Transverse colon (tissue), 4 donors: ENCODE results near the gene FOCAD. TPM values are rescaled to one million over a fixed set of nuclear protein-coding genes. Genes with fewer than 3 reads are reported as not detected.

Experiments used
- DNase-seq: peaks from one replicate; pipeline ENCODE4 v3.0.0-alpha.2; 2019
- H3K27ac ChIP-seq, 4 donors: fragments of 200-600 bp; sonication (generic); 2 replicates each; pipeline ENCODE4 v1.5.1; 2016 to 2018; ENCODE audit warnings: inconsistent platforms in 4 of 4
- H3K27me3 ChIP-seq: fragments of 200-600 bp; sonication (generic); 2 replicates; pipeline ENCODE4 v1.5.1; 2017; ENCODE audit warnings: inconsistent platforms
- H3K36me3 ChIP-seq, 4 donors: fragments of 200-600 bp; sonication (generic); 2 replicates each; pipeline ENCODE4 v1.5.1; 2017 to 2019; ENCODE audit warnings: inconsistent platforms in 4 of 4
- H3K4me1 ChIP-seq, 4 donors: fragments of 200-600 bp; sonication (generic); 2 replicates each; pipeline ENCODE4 v1.5.1; 2017 to 2020; ENCODE audit warnings: inconsistent platforms in 4 of 4
- H3K4me3 ChIP-seq, 4 donors: fragments of 200-600 bp; sonication (generic); 1 replicate in 1 of 4; 2 replicates in 3 of 4; pipeline versions ENCODE4 v1.5.1 to v1.6.1; 2017 to 2019; ENCODE audit warnings: inconsistent platforms in 4 of 4
- H3K9me3 ChIP-seq, 2 donors: fragments of 200-600 bp; sonication (generic); 2 replicates each; pipeline ENCODE4 v1.5.1; 2017 to 2019; ENCODE audit warnings: inconsistent platforms in 2 of 2
- EP300 ChIP-seq: sonication (generic); formaldehyde crosslinking; IDR thresholded peaks from one replicate; pipeline ENCODE4 v1.6.1; 2017; ENCODE audit warnings: antibody characterized with exemption, low read depth
- POLR2A ChIP-seq: fragments of 450-650 bp; IDR thresholded peaks from one replicate; pipeline ENCODE4 v1.6.1; 2016; ENCODE audit warnings: antibody characterized with exemption, mild to moderate bottlenecking, moderate library complexity
- POLR2AphosphoS5 ChIP-seq, 3 donors: sonication (generic); formaldehyde crosslinking; IDR thresholded peaks; one replicate each; pipeline ENCODE4 v1.6.1; 2016; ENCODE audit warnings: antibody characterized with exemption in 3 of 3
- WGBS, 2 donors: methylation state at CpG; one replicate each; pipeline ENCODE4 v1.1.5; 2018; ENCODE audit warnings: low coverage in 1 of 2; 5-methylcytosine and 5-hydroxymethylcytosine counted together
- in situ Hi-C, 4 donors: fragments of 200-750 bp; cut with MboI; loops; one replicate each; pipeline versions ENCODE4 v1.15.0 to v1.15.1; 2017; ENCODE audit warnings: low sequenced_read_pairs in 3 of 4, low pct_ligation_motif_present in 1 of 4, low pct_unique_long_range_greater_than_20kb in 1 of 4
- intact Hi-C: fragments of 100-400 bp; cut with DNase I; formaldehyde crosslinking; loops from one replicate; pipeline ENCODE4 v1.15.1; 2023; ENCODE audit warnings: low total_unique reads
- total RNA-seq, 4 donors: library from RNA; depleted of rRNA; stranded (reverse); fragments of >200 nt; gene quantifications; one replicate each; pipeline ENCODE4 v1.1.0, GENCODE V29; 2016
- TF ChIP-seq, protein P1 (sequence below), 5 experiments: fragments of 200-600 bp in 3 of 5; fragments of 450-650 bp in 2 of 5; sonication (generic) in 3 of 5; IDR thresholded peaks; 1 replicate in 2 of 5; 2 replicates in 3 of 5; pipeline ENCODE4 v1.5.1; 2016 to 2017; ENCODE audit warnings: antibody characterized with exemption in 5 of 5, inconsistent platforms in 3 of 5, mild to moderate bottlenecking in 2 of 5, moderate library complexity in 1 of 5

Gene FOCAD
- total RNA-seq, 4 donors from 2014 or later, result 7.8 to 41.2 (median 32.0) TPM

DNA sequence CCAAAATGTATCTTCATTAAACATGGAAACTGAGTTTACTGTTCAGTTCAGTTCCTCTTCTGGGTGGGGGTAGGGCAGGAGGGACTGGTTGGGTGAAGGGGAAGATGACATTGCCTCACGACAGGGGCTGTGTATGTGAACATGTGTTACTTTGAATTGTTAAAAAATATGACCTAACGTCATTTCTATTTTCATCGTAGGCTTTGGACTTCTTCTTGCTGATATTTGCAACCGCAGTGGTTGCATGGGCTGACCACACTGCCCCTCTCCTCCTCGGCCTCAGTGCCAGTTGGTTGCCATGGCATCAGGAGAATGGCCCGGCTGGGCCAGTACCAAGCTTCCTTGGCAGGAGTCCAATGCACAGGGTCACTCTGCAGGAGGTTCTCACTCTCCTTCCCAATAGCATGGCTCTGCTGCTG, 305.9 kb downstream of the FOCAD start:
- WGBS, 2 donors, result 60 to 85% methylated on average over 1 to 6 of the region's 6 CpGs
- H3K27ac ChIP-seq, result no peak overlapping the region
- peak; percentile 20 for DNase-seq
- no peak for TF ChIP-seq POLR2A
- TF ChIP-seq EP300, result no peak
- TF ChIP-seq, protein P1, sequence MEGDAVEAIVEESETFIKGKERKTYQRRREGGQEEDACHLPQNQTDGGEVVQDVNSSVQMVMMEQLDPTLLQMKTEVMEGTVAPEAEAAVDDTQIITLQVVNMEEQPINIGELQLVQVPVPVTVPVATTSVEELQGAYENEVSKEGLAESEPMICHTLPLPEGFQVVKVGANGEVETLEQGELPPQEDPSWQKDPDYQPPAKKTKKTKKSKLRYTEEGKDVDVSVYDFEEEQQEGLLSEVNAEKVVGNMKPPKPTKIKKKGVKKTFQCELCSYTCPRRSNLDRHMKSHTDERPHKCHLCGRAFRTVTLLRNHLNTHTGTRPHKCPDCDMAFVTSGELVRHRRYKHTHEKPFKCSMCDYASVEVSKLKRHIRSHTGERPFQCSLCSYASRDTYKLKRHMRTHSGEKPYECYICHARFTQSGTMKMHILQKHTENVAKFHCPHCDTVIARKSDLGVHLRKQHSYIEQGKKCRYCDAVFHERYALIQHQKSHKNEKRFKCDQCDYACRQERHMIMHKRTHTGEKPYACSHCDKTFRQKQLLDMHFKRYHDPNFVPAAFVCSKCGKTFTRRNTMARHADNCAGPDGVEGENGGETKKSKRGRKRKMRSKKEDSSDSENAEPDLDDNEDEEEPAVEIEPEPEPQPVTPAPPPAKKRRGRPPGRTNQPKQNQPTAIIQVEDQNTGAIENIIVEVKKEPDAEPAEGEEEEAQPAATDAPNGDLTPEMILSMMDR (IDR thresholded peaks at IDR 0.05), result no peak
- TF ChIP-seq POLR2AphosphoS5 (IDR thresholded peaks at IDR 0.05), result no peak
- no peaks in the 10 kb centered on the region for H3K27me3 ChIP-seq
- intact Hi-C loops (no loop called here), in situ Hi-C loops (loop anchor here in 1 of 4 donors (10.0 kb wide), 1 partner anchor 55 kb away; no protein-coding TSS in a partner anchor)
- no peaks in the 10 kb centered on the region for H3K4me1 ChIP-seq
- H3K36me3 ChIP-seq, result no peaks in the 10 kb centered on the region
- H3K9me3 ChIP-seq, result no peaks in the 10 kb centered on the region
- H3K4me3 ChIP-seq, result no peak overlapping the region

GRCh38 chr9:20990867-20991266, 306.8 kb downstream of the FOCAD start:
- in situ Hi-C loops, result no loop called here
- Histone ChIP-seq H3K36me3 (no peaks in the 10 kb centered on the region), H3K9me3 (no peaks in the 10 kb centered on the region), H3K4me3 (no peak overlapping the region), H3K27ac (no peak overlapping the region), H3K27me3 (no peaks in the 10 kb centered on the region), H3K4me1 (peaks cover 0 to 6% (median 0%) of the 10 kb centered on the region in 4 donors)
- no peak for TF ChIP-seq POLR2AphosphoS5 (IDR thresholded peaks at IDR 0.05)
- TF ChIP-seq EP300, result no peak
- TF ChIP-seq, protein P1 (IDR thresholded peaks at IDR 0.05), result no peak
- TF ChIP-seq POLR2A, result no peak
- WGBS, 2 donors, result 83 to 89% methylated on average over 2 of the region's 2 CpGs
- no peak for DNase-seq
- intact Hi-C loops, result no loop called here

DNA sequence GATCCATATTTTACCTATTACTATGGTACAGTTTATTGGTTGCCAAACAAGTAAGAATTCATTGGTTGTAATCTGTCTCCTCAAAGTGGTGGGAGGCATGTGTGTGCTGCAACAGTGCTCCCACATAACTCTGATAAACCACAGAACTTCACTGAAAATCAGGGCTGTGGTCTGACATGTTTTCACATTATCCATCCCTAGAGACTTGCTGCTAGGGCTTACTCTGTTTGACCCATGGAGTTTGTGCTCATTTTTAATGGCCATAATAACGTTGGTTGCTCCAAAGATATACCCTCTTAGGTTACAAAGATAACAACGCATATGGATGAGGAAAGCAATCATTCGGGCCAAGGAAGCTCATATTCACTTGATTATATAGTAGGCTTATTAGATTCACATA, 310.4 kb downstream of the FOCAD start:
- intact Hi-C loops (no loop called here), in situ Hi-C loops (no loop called here)
- 76 to 85% methylated on average over 3 of the region's 3 CpGs for WGBS, 2 donors
- TF ChIP-seq EP300 (no peak), POLR2AphosphoS5 (IDR thresholded peaks at IDR 0.05) (no peak), POLR2A (no peak)
- TF ChIP-seq, protein P1 (IDR thresholded peaks at IDR 0.05), result no peak
- H3K27me3 ChIP-seq, result no peaks in the 10 kb centered on the region
- H3K4me3 ChIP-seq, result no peak overlapping the region
- no peaks in the 10 kb centered on the region for H3K9me3 ChIP-seq
- H3K4me1 ChIP-seq, result peaks cover 0 to 11% (median 5%) of the 10 kb centered on the region in 4 donors
- DNase-seq, result no peak
- H3K27ac ChIP-seq, result no peak overlapping the region
- H3K36me3 ChIP-seq, result no peaks in the 10 kb centered on the region

DNA sequence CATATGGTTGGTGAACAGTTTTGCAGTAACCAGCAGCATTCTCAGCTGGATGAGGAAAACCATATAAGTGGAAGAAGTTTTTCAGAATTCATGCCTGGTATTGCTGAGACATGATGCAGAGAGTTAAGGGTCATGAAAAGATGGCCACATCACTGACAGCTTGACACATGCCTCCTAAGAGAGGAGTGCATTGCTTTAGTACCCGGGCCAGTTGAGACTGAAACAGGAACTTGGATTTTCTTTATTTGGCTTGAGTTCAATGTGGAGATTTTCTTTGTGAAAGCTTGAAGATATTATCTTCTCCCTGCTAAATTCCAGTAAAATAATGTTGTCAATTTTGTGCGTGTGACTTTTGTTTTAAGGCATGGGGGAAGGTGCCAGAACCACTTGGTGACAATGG, 311.6 kb downstream of the FOCAD start:
- Histone ChIP-seq H3K9me3 (no peaks in the 10 kb centered on the region), H3K4me3 (no peak overlapping the region), H3K27me3 (no peaks in the 10 kb centered on the region), H3K36me3 (peaks cover 0 to 2% (median 0%) of the 10 kb centered on the region in 4 donors), H3K27ac (no peak overlapping the region), H3K4me1 (peaks cover 0 to 11% (median 5%) of the 10 kb centered on the region in 4 donors)
- 65 to 81% methylated on average over 2 of the region's 2 CpGs for WGBS, 2 donors
- in situ Hi-C loops, result no loop called here
- intact Hi-C loops, result no loop called here
- no peak for TF ChIP-seq EP300
- TF ChIP-seq POLR2AphosphoS5 (IDR thresholded peaks at IDR 0.05), result no peak
- TF ChIP-seq, protein P1 (IDR thresholded peaks at IDR 0.05), result no peak
- no peak for TF ChIP-seq POLR2A
- DNase-seq, result no peak
